ENCODE measurements around the gene NOP14. TPM values are rescaled to one million over a fixed set of nuclear protein-coding genes. Genes with fewer than 3 reads are reported as not detected.

Gene NOP14
- total RNA-seq, 4 donors from 2014 or later: 22.6 to 31.3 (median 24.7) TPM

DNA sequence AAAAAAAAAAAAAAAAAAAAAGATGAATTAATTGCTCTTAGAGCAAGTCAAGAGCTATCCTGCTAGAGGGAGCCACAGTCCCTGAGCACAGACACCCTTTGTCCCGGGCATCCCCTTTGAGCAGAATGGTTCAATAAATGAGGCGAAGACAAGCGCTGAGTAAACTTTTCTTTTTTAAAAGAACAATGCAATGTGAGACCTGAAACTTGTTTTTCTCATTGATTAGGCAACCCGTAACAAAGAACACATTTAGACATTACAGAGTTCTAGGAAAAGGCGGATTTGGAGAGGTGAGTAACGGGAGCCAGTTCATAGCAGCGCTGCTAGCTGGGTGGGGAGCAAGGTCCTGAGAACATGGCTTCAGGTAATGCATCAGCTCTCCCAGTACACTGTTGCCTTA, 46.2 kb upstream of the NOP14 start:
- H3K4me1 ChIP-seq: peaks cover 10 to 32% (median 13%) of the 10 kb centered on the region in 3 donors
- H3K36me3 ChIP-seq: no peaks in the 10 kb centered on the region
- intact Hi-C loops (cut with DNase I): no loop called here
- H3K27ac ChIP-seq: peak overlapping the region in 3 of 4 donors; percentile 15 to 86 (median 81)
- no peaks in the 10 kb centered on the region for H3K27me3 ChIP-seq
- no peak for TF ChIP-seq POLR2A (IDR thresholded peaks at IDR 0.05)
- TF ChIP-seq, protein P1, sequence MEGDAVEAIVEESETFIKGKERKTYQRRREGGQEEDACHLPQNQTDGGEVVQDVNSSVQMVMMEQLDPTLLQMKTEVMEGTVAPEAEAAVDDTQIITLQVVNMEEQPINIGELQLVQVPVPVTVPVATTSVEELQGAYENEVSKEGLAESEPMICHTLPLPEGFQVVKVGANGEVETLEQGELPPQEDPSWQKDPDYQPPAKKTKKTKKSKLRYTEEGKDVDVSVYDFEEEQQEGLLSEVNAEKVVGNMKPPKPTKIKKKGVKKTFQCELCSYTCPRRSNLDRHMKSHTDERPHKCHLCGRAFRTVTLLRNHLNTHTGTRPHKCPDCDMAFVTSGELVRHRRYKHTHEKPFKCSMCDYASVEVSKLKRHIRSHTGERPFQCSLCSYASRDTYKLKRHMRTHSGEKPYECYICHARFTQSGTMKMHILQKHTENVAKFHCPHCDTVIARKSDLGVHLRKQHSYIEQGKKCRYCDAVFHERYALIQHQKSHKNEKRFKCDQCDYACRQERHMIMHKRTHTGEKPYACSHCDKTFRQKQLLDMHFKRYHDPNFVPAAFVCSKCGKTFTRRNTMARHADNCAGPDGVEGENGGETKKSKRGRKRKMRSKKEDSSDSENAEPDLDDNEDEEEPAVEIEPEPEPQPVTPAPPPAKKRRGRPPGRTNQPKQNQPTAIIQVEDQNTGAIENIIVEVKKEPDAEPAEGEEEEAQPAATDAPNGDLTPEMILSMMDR (IDR thresholded peaks at IDR 0.05): peak in 4 of 6 experiments; percentile 5 to 45 (median 24)
- no peak overlapping the region for H3K4me3 ChIP-seq
- 42 to 51% methylated on average over 7 of the region's 7 CpGs for WGBS, 2 donors
- no peaks in the 10 kb centered on the region for H3K9me3 ChIP-seq
- no peak for DNase-seq

DNA sequence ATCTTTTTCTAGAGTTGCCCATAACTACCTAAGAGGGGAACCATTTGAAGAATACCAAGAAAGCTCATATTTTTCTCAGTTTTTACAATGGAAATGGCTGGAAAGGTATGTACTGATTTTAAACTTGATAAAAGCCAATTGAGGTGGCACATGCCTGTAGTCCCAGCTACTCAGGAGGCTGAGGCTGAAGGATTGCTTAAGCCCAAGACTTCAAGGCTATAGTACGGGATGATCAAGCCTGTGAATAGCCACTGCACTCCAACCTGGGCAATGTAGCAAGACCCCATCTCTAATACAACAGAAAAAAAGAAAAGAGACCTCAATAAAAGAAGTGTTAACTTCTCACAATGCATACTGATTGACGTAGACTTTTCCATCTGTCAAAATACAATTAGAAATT, 44.5 kb upstream of the NOP14 start:
- TF ChIP-seq POLR2A (IDR thresholded peaks at IDR 0.05): no peak
- TF ChIP-seq, protein P1 (IDR thresholded peaks at IDR 0.05): no peak
- intact Hi-C loops (cut with DNase I): no loop called here
- DNase-seq: no peak
- Histone ChIP-seq H3K27ac (no peak overlapping the region), H3K9me3 (no peaks in the 10 kb centered on the region), H3K4me1 (peaks cover 10 to 32% (median 13%) of the 10 kb centered on the region in 3 donors), H3K4me3 (no peak overlapping the region), H3K27me3 (no peaks in the 10 kb centered on the region), H3K36me3 (no peaks in the 10 kb centered on the region)
- WGBS, 2 donors: 93 to 94% methylated on average over 2 of the region's 2 CpGs

DNA sequence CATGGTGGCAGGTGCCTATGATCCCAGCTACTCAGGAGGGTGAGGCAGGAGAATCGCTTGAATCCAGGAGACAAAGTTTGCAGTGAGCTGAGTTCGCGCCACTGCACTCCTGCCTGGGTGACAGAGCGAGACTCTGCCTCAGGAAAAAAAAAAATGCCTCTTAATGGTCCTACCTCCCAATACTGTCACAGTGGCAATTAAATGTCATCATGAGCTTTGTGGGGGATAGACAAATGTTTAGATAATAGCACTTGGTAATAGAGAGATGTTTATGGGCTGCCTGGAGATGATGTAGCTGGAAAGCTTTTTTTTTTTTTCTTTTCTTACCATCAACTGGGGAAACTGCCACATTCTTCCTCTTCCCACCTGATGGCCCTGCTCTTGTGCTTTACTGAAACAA, 33.2 kb upstream of the NOP14 start:
- TF ChIP-seq, protein P1 (IDR thresholded peaks at IDR 0.05): no peak
- no peak for TF ChIP-seq POLR2A (IDR thresholded peaks at IDR 0.05)
- Histone ChIP-seq H3K36me3 (no peaks in the 10 kb centered on the region), H3K4me3 (no peak overlapping the region), H3K9me3 (no peaks in the 10 kb centered on the region), H3K27me3 (no peaks in the 10 kb centered on the region), H3K4me1 (no peaks in the 10 kb centered on the region), H3K27ac (no peak overlapping the region)
- intact Hi-C loops (cut with DNase I): no loop called here
- DNase-seq: no peak
- WGBS, 2 donors: 88% methylated on average over 4 of the region's 4 CpGs; no CpG with 5 or more reads in 1 of the 2 donors

DNA sequence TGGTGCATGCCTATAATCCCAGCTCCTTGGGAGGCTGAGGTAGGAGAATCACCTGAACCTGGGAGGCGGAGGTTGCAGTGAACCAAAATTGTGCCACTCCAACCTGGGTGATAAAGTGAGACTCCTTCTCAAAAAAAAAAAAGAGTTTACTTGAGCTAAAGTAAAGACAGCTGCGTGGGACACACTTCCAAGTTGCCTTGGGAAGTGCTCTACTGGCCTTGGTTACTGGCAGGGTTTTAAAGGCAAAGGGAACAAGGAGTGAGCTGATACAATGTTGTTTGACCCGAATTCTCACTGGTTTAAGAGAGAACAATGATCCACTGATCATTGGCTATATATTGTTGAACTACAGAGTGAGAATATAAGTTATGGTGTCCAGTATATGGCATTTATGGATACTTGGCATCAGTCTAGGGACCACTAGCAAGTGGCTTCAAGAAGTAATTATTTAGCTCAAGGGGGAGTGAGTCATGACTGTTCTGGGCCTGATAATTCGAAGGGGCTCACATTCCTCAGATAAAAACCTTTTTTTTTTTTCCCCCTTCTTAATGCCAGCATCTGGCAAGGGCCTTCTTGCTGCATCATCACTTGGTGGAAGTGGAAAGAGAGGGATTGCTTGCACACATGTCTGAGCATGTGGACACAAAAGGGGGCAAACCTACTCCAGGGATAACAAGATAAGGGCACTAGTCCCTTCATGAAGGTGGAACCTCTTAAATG, 32.5 kb upstream of the NOP14 start:
- no peak overlapping the region for H3K27ac ChIP-seq
- 48 to 69% methylated on average over 4 of the region's 4 CpGs for WGBS, 2 donors
- H3K4me1 ChIP-seq: peaks cover 0 to 5% (median 0%) of the 10 kb centered on the region in 3 donors
- H3K4me3 ChIP-seq: no peak overlapping the region
- no peaks in the 10 kb centered on the region for H3K36me3 ChIP-seq
- intact Hi-C loops (cut with DNase I): no loop called here
- no peak for DNase-seq
- no peaks in the 10 kb centered on the region for H3K9me3 ChIP-seq
- H3K27me3 ChIP-seq: no peaks in the 10 kb centered on the region
- no peak for TF ChIP-seq POLR2A (IDR thresholded peaks at IDR 0.05)
- TF ChIP-seq, protein P1 (IDR thresholded peaks at IDR 0.05): no peak

DNA sequence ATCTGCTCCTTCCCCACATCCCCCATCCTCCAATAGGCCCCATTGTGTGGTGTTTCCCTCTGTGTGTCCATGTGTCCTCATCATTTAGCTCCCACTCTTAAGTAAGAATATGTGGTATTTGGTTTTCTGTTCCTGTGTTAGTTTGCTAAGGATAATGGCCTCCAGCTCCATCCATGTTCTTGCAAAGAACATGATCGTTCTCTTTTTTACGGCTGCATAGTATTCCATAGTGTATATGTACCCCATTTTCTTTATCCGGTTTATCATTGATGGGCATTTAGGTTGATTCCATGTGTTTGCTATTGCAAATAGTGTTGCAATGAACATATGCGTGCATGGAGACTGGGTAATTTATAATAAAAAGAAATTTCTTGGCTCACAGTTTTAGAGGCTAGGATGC, 31.7 kb upstream of the NOP14 start:
- intact Hi-C loops (cut with DNase I): no loop called here
- H3K9me3 ChIP-seq: no peaks in the 10 kb centered on the region
- no peaks in the 10 kb centered on the region for H3K36me3 ChIP-seq
- H3K27me3 ChIP-seq: no peaks in the 10 kb centered on the region
- no peak overlapping the region for H3K4me3 ChIP-seq
- H3K4me1 ChIP-seq: peaks cover 0 to 5% (median 0%) of the 10 kb centered on the region in 3 donors
- no peak for DNase-seq
- TF ChIP-seq POLR2A (IDR thresholded peaks at IDR 0.05): no peak
- TF ChIP-seq, protein P1 (IDR thresholded peaks at IDR 0.05): no peak
- 94 to 97% methylated on average over 4 of the region's 4 CpGs for WGBS, 2 donors
- H3K27ac ChIP-seq: no peak overlapping the region
